NB4 (cell line): ENCODE results near the gene INAFM1.

ENCODE experiments used
- DNase-seq: peaks from one replicate; pipeline ENCODE4 v3.0.0; 2010; ENCODE audit warnings: low read depth
- H3K4me3 ChIP-seq: one replicate; pipeline ENCODE4 v1.5.1; 2011; ENCODE audit warnings: mild to moderate bottlenecking, low read depth, low read length, moderate library complexity
- CTCF ChIP-seq: IDR thresholded peaks from one replicate; pipeline ENCODE4 v1.5.1; 2012; ENCODE audit warnings: low read depth, low read length
- MYC ChIP-seq: IDR thresholded peaks from 2 replicates; pipeline ENCODE4 v1.6.1; 2011; ENCODE audit warnings: low read depth, low read length
- POLR2A ChIP-seq: IDR thresholded peaks from 2 replicates; pipeline ENCODE4 v1.6.1; 2011; ENCODE audit warnings: mild to moderate bottlenecking; ENCODE audit not compliant: insufficient read length; ENCODE audit errors: extremely low read depth
- TF ChIP-seq, protein P1 (sequence below): IDR thresholded peaks from 2 replicates; pipeline ENCODE4 v1.6.1; 2011; ENCODE audit warnings: low read depth, low read length

Gene INAFM1

GRCh38 chr19:47303966-47304365 is 29.3 kb downstream of the INAFM1 start:
- TF ChIP-seq, protein P1, sequence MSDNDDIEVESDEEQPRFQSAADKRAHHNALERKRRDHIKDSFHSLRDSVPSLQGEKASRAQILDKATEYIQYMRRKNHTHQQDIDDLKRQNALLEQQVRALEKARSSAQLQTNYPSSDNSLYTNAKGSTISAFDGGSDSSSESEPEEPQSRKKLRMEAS = no peak
- TF ChIP-seq CTCF = no peak
- no peak for TF ChIP-seq MYC
- no peak for TF ChIP-seq POLR2A
- H3K4me3 ChIP-seq = no peak overlapping the region
- no peak for DNase-seq

DNA sequence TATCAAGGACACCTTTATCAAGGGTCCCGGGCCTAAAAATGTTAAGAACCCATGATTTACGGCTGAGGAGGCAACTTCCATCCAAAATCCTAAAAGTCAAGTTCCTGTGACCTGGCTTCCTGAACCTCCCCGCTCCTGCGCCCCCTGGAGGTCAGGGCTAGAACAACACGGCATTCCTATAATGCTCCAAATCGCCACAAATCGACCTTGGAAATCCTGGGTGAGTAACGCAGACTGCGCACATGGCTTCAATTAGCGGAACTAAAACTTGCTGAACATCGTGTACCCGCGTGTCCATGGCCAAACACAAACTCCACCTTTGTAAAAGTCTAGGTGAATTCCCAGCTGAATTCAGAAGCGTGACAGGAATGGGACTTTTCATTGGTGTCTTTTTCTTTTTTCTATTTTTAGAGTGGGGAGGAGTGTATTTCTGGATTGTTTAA is 30.6 kb downstream of the INAFM1 start:
- TF ChIP-seq POLR2A (no peak), MYC (peak; percentile 70), CTCF (peak; percentile 100)
- TF ChIP-seq, protein P1 = peak; percentile 91

DNA sequence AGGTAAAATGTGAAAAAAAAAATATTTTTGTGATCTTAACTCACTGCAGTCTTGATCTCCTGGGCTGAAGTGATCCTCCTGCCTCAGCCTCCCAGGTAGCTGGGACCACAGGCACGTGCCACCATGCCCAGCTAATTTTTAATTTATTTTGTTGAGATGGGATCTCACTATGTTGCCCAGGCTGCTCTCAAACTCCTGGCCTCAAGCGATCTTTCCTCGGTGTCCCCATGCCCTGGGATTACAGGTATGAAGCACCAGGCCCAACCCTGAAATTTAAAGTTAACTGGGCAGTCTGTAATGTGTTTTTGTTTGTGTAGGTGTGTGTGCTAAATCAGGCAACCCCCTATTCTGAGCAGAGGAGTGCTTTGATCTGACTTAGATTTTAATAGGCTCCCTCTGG is 31.6 kb downstream of the INAFM1 start:
- no peak for DNase-seq
- no peak overlapping the region for H3K4me3 ChIP-seq
- TF ChIP-seq MYC (no peak), CTCF (peak; percentile 1)

More for the DNA sequence above, 30.6 kb downstream of the INAFM1 start:
- H3K4me3 ChIP-seq = no peak overlapping the region
- peak; percentile 85 for DNase-seq

- no peak overlapping the region for H3K4me3 ChIP-seq
- no peak for TF ChIP-seq POLR2A
- TF ChIP-seq MYC = no peak
- peak; percentile 52 for DNase-seq
These were observed 34.4 kb downstream of the INAFM1 start for GRCh38 chr19:47309038-47309437.

GRCh38 chr19:47309608-47310007 is 34.9 kb downstream of the INAFM1 start, which contains the start of gene C5AR1:
TSS of gene C5AR1 (plus strand) at chr19:47309861. CDS start at chr19:47309896, 35 bp downstream.
- TF ChIP-seq, protein P1 = no peak
- TF ChIP-seq CTCF (peak; percentile 59), POLR2A (no peak)
- peak; percentile 98 for DNase-seq
- H3K4me3 ChIP-seq = no peak within 1 kb of the TSS

- no peak overlapping the region for H3K4me3 ChIP-seq
- TF ChIP-seq MYC = no peak
- TF ChIP-seq POLR2A = no peak
- TF ChIP-seq, protein P1 = no peak
- no peak for TF ChIP-seq CTCF
- DNase-seq = no peak
These were observed 35.6 kb downstream of the INAFM1 start for GRCh38 chr19:47310323-47310722.
